ENCODE measurements around the gene EIF4E1B.
"Not testable (repeated sequence)": the region's sequence is repeated elsewhere in the genome, so short reads cannot be mapped to it uniquely, and the experiment has no call there.

Gene EIF4E1B

GRCh38 chr5:176590035-176590717 is 40.3 kb upstream of the EIF4E1B start:
- Histone ChIP-seq H3K9me3 (ENCODE audit: control extremely low read depth in 1 of 5, control insufficient read depth in 4 of 5, insufficient read depth in 2 of 5, low read depth in 1 of 5, low read length in 4 of 5) (peaks cover 0 to 15% (median 8%) of the 10 kb centered on the region in 5 experiments), H3K27ac (ENCODE audit: insufficient read depth in 1 of 2, low read depth in 1 of 2, low read length in 2 of 2, poor library complexity in 1 of 2, severe bottlenecking in 2 of 2) (no peak overlapping the region), H3K4me3 (ENCODE audit: control insufficient read depth in 1 of 7, extremely low read depth in 1 of 7, insufficient read depth in 4 of 7, low read depth in 2 of 7, low read length in 6 of 7) (no peak overlapping the region), H3K27me3 (replicated peaks in 2 of 5; ENCODE audit: control insufficient read depth in 4 of 5, insufficient read depth in 5 of 5, low read length in 4 of 5) (peaks cover 0 to 15% (median 0%) of the 10 kb centered on the region in 5 experiments), H3K4me1 (ENCODE audit: control extremely low read depth in 1 of 4, control insufficient read depth in 4 of 4, insufficient read depth in 4 of 4, low read length in 3 of 4) (no peaks in the 10 kb centered on the region), H3K36me3 (ENCODE audit: control insufficient read depth in 4 of 4, insufficient read depth in 4 of 4, low read length in 3 of 4) (no peaks in the 10 kb centered on the region)
- DNase-seq, result no peak
- ChIA-PET CTCF (interaction anchor here (1.2 to 1.3 kb wide), 3 partner anchors 11 to 17 kb away, joined by 3 read pairs; no protein-coding TSS in a partner anchor), POLR2A (no interaction called here)
- WGBS (ENCODE audit: insufficient coverage), result 98% methylated on average over 8 of the region's 17 CpGs

DNA sequence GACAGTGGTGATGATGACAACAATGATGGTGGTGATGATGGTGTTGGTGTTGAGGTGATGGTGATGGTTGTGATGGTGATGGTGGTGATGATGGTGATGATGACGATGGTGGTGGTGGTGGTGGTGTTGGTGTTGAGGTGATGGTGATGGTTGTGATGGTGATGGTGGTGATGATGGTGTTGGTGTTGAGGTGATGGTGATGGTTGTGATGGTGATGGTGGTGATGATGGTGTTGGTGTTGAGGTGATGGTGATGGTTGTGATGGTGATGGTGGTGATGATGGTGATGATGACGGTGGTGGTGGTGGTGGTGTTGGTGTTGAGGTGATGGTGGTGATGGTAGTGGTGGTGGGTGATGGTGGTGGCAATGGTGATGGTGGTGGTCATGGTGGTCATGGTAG is 38.8 kb upstream of the EIF4E1B start:
- CTCF ChIA-PET; H3K4me3 ChIP-seq (ENCODE audit: control insufficient read depth in 1 of 7, extremely low read depth in 1 of 7, insufficient read depth in 4 of 7, low read depth in 2 of 7, low read length in 6 of 7): not testable (repeated sequence)

DNA sequence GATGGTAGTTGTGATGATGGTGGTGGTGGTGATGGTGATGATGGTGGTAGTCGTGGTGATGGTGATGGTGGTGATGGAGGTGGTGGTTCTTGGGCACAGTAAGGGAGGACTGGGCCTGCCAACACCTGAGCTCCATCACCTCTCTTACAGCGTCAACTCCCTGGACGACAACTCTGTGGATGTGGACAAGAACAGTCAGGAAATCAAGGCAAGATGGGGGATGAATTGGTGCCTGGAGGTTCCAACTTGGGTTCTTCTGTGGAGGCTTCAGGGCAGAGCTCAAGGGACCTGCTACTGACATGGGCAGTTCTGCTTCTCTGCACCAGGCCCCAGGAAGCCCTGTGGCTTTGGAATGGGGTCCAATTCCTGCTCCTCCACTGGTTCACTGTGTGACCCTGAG is 37.9 kb upstream of the EIF4E1B start:
- Histone ChIP-seq H3K27me3 (replicated peaks in 2 of 5; ENCODE audit: control insufficient read depth in 4 of 5, insufficient read depth in 5 of 5, low read length in 4 of 5) (peaks cover 0 to 33% (median 6%) of the 10 kb centered on the region in 5 experiments), H3K4me1 (ENCODE audit: control extremely low read depth in 1 of 4, control insufficient read depth in 4 of 4, insufficient read depth in 4 of 4, low read length in 3 of 4) (peaks cover 0 to 14% (median 11%) of the 10 kb centered on the region in 4 experiments), H3K36me3 (ENCODE audit: control insufficient read depth in 4 of 4, insufficient read depth in 4 of 4, low read length in 3 of 4) (no peaks in the 10 kb centered on the region), H3K4me3 (ENCODE audit: control insufficient read depth in 1 of 7, extremely low read depth in 1 of 7, insufficient read depth in 4 of 7, low read depth in 2 of 7, low read length in 6 of 7) (no peak overlapping the region), H3K9me3 (ENCODE audit: control extremely low read depth in 1 of 5, control insufficient read depth in 4 of 5, insufficient read depth in 2 of 5, low read depth in 1 of 5, low read length in 4 of 5) (peaks cover 0 to 4% (median 0%) of the 10 kb centered on the region in 5 experiments), H3K27ac (ENCODE audit: insufficient read depth in 1 of 2, low read depth in 1 of 2, low read length in 2 of 2, poor library complexity in 1 of 2, severe bottlenecking in 2 of 2) (no peak overlapping the region)
- 100% methylated on average over 1 of the region's 3 CpGs for WGBS (ENCODE audit: insufficient coverage)
- no peak for DNase-seq
- ChIA-PET CTCF (interaction anchor here (0.7 kb wide), 1 partner anchor 493 kb away, joined by 3 read pairs; no protein-coding TSS in a partner anchor), POLR2A (no interaction called here)

More for the DNA sequence above, 38.8 kb upstream of the EIF4E1B start:
- H3K4me1 ChIP-seq (ENCODE audit: control extremely low read depth in 1 of 4, control insufficient read depth in 4 of 4, insufficient read depth in 4 of 4, low read length in 3 of 4); H3K27ac ChIP-seq (ENCODE audit: insufficient read depth in 1 of 2, low read depth in 1 of 2, low read length in 2 of 2, poor library complexity in 1 of 2, severe bottlenecking in 2 of 2); DNase-seq; H3K36me3 ChIP-seq (ENCODE audit: control insufficient read depth in 4 of 4, insufficient read depth in 4 of 4, low read length in 3 of 4); H3K9me3 ChIP-seq (ENCODE audit: control extremely low read depth in 1 of 5, control insufficient read depth in 4 of 5, insufficient read depth in 2 of 5, low read depth in 1 of 5, low read length in 4 of 5); POLR2A ChIA-PET: not testable (repeated sequence)
- peaks cover 0 to 28% (median 3%) of the 10 kb centered on the region in 5 experiments for H3K27me3 ChIP-seq (replicated peaks in 2 of 5; ENCODE audit: control insufficient read depth in 4 of 5, insufficient read depth in 5 of 5, low read length in 4 of 5)
- WGBS (ENCODE audit: insufficient coverage), result 100% methylated on average over 1 of the region's 2 CpGs

DNA sequence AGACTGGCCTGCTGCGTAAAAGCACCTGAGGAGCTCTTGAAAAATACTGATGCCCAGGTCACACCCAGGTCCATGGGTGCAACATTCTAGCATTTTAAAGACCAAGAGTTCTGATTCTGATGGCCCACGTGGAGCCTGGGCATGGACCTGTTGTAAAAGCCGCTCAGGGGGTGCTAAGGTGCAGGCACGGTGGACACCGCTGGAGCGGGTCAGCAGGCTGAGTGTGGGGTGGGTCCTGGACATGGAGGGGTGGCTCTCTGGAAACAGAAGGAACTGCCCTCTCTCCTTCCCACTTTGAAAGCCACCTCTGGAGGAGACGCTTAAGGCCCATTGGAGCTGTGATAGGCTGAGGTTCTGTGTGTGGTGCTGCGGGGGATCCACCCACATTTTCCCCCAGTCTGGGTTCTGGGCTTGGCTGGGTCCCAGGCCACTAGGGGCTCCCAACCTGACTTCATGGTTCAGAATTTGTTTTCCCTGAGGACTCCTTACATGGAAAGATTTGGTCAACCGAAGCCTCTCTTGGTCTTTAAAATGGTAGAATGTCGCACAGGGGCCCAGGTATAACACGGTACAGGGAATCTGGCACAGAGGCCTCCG is 37.1 kb upstream of the EIF4E1B start:
- Histone ChIP-seq H3K27me3 (replicated peaks in 2 of 5; ENCODE audit: control insufficient read depth in 4 of 5, insufficient read depth in 5 of 5, low read length in 4 of 5) (peaks cover 0 to 41% (median 9%) of the 10 kb centered on the region in 5 experiments), H3K27ac (ENCODE audit: insufficient read depth in 1 of 2, low read depth in 1 of 2, low read length in 2 of 2, poor library complexity in 1 of 2, severe bottlenecking in 2 of 2) (no peak overlapping the region), H3K36me3 (ENCODE audit: control insufficient read depth in 4 of 4, insufficient read depth in 4 of 4, low read length in 3 of 4) (no peaks in the 10 kb centered on the region), H3K4me3 (ENCODE audit: control insufficient read depth in 1 of 7, extremely low read depth in 1 of 7, insufficient read depth in 4 of 7, low read depth in 2 of 7, low read length in 6 of 7) (no peak overlapping the region), H3K9me3 (ENCODE audit: control extremely low read depth in 1 of 5, control insufficient read depth in 4 of 5, insufficient read depth in 2 of 5, low read depth in 1 of 5, low read length in 4 of 5) (peaks cover 0 to 4% (median 0%) of the 10 kb centered on the region in 5 experiments), H3K4me1 (ENCODE audit: control extremely low read depth in 1 of 4, control insufficient read depth in 4 of 4, insufficient read depth in 4 of 4, low read length in 3 of 4) (peaks cover 0 to 15% (median 11%) of the 10 kb centered on the region in 4 experiments)
- ChIA-PET CTCF (interaction anchor here (0.8 kb wide), 1 partner anchor 67 kb away, joined by 3 read pairs; no protein-coding TSS in a partner anchor), POLR2A (no interaction called here)
- no peak for DNase-seq
- WGBS (ENCODE audit: insufficient coverage), result 98% methylated on average over 10 of the region's 12 CpGs

- ChIA-PET POLR2A (no interaction called here), CTCF (interaction anchor here (0.8 to 1.5 kb wide), 2 partner anchors 35 to 66 kb away, joined by 3 read pairs; partner anchors contain the start of genes EIF4E1B and SNCB)
- Histone ChIP-seq H3K27ac (ENCODE audit: insufficient read depth in 1 of 2, low read depth in 1 of 2, low read length in 2 of 2, poor library complexity in 1 of 2, severe bottlenecking in 2 of 2) (no peak overlapping the region), H3K27me3 (replicated peaks in 2 of 5; ENCODE audit: control insufficient read depth in 4 of 5, insufficient read depth in 5 of 5, low read length in 4 of 5) (peaks cover 0 to 49% (median 11%) of the 10 kb centered on the region in 5 experiments), H3K4me1 (ENCODE audit: control extremely low read depth in 1 of 4, control insufficient read depth in 4 of 4, insufficient read depth in 4 of 4, low read length in 3 of 4) (peaks cover 0 to 15% (median 11%) of the 10 kb centered on the region in 4 experiments), H3K36me3 (ENCODE audit: control insufficient read depth in 4 of 4, insufficient read depth in 4 of 4, low read length in 3 of 4) (no peaks in the 10 kb centered on the region), H3K4me3 (ENCODE audit: control insufficient read depth in 1 of 7, extremely low read depth in 1 of 7, insufficient read depth in 4 of 7, low read depth in 2 of 7, low read length in 6 of 7) (no peak overlapping the region), H3K9me3 (ENCODE audit: control extremely low read depth in 1 of 5, control insufficient read depth in 4 of 5, insufficient read depth in 2 of 5, low read depth in 1 of 5, low read length in 4 of 5) (peaks cover 0 to 4% (median 0%) of the 10 kb centered on the region in 5 experiments)
- no peak for DNase-seq
- 92% methylated on average over 6 of the region's 8 CpGs for WGBS (ENCODE audit: insufficient coverage)
These were observed 35.9 kb upstream of the EIF4E1B start for GRCh38 chr5:176594554-176594953.

- peaks cover 0 to 15% (median 11%) of the 10 kb centered on the region in 4 experiments for H3K4me1 ChIP-seq (ENCODE audit: control extremely low read depth in 1 of 4, control insufficient read depth in 4 of 4, insufficient read depth in 4 of 4, low read length in 3 of 4)
- peaks cover 0 to 4% (median 0%) of the 10 kb centered on the region in 5 experiments for H3K9me3 ChIP-seq (ENCODE audit: control extremely low read depth in 1 of 5, control insufficient read depth in 4 of 5, insufficient read depth in 2 of 5, low read depth in 1 of 5, low read length in 4 of 5)
- H3K27ac ChIP-seq (ENCODE audit: insufficient read depth in 1 of 2, low read depth in 1 of 2, low read length in 2 of 2, poor library complexity in 1 of 2, severe bottlenecking in 2 of 2), result no peak overlapping the region
- CTCF ChIA-PET, result interaction anchor here (0.6 to 2.2 kb wide), 10 partner anchors 8 to 179 kb away, joined by 3 to 7 read pairs (median 5); partner anchors contain the start of genes CLTB, EIF4E1B and SNCB
- no peak overlapping the region for H3K4me3 ChIP-seq (ENCODE audit: control insufficient read depth in 1 of 7, extremely low read depth in 1 of 7, insufficient read depth in 4 of 7, low read depth in 2 of 7, low read length in 6 of 7)
- H3K27me3 ChIP-seq (replicated peaks in 2 of 5; ENCODE audit: control insufficient read depth in 4 of 5, insufficient read depth in 5 of 5, low read length in 4 of 5), result peaks cover 0 to 49% (median 11%) of the 10 kb centered on the region in 5 experiments
- POLR2A ChIA-PET, result no interaction called here
- no peak for DNase-seq
- no peaks in the 10 kb centered on the region for H3K36me3 ChIP-seq (ENCODE audit: control insufficient read depth in 4 of 4, insufficient read depth in 4 of 4, low read length in 3 of 4)
- WGBS (ENCODE audit: insufficient coverage), result 93% methylated on average over 10 of the region's 11 CpGs
These were observed 35.0 kb upstream of the EIF4E1B start for GRCh38 chr5:176595386-176595943.
